HFFc6 (cell line): Measurements from ENCODE around the gene SEC14L2. TPM values are rescaled to one million over a fixed set of nuclear protein-coding genes. Genes with fewer than 3 reads are reported as not detected.

Source experiments
- DNase-seq: peaks from one replicate; pipeline ENCODE4 v3.0.0-alpha.2; 2018
- H3K27ac Mint-ChIP-seq: 2 replicates; pipeline ENCODE4 v1.8.0; 2020; ENCODE audit warnings: mild to moderate bottlenecking, mixed read lengths
- H3K27me3 Mint-ChIP-seq: 2 replicates; pipeline ENCODE4 v1.8.0; 2021; ENCODE audit warnings: mild to moderate bottlenecking, moderate library complexity, mixed read lengths; ENCODE audit not compliant: insufficient read depth
- H3K36me3 Mint-ChIP-seq: 2 replicates; pipeline ENCODE4 v1.8.0; 2021; ENCODE audit warnings: low read depth, mixed read lengths
- H3K4me1 Mint-ChIP-seq: 2 replicates; pipeline ENCODE4 v1.8.0; 2020; ENCODE audit warnings: low read depth, mixed read lengths
- H3K4me3 Mint-ChIP-seq: 2 replicates; pipeline ENCODE4 v1.8.0; 2020; ENCODE audit warnings: mild to moderate bottlenecking, moderate library complexity, mixed read lengths
- H3K9me3 Mint-ChIP-seq: 2 replicates; pipeline ENCODE4 v1.8.0; 2020; ENCODE audit warnings: mild to moderate bottlenecking, mixed read lengths
- CTCF ChIP-seq: fragments of 200-600 bp; sonication (generic); IDR thresholded peaks from 2 replicates; pipeline ENCODE4 v1.5.0; 2021; ENCODE audit warnings: antibody characterized with exemption, mild to moderate bottlenecking
- total RNA-seq, 6 experiments: library from RNA; stranded (reverse); fragmentation: NEBNext Ultra II Directional; extraction: Animal tissue kit (Norgen Biotek cat#: 25700); gene quantifications; 2 replicates in 1 of 6; 3 replicates in 5 of 6; pipeline ENCODE4 v1.2.3, GENCODE V29; 2021

Gene SEC14L2
- total RNA-seq, 6 experiments from 2014 or later: 18.4 to 24.0 (median 22.8) TPM

DNA sequence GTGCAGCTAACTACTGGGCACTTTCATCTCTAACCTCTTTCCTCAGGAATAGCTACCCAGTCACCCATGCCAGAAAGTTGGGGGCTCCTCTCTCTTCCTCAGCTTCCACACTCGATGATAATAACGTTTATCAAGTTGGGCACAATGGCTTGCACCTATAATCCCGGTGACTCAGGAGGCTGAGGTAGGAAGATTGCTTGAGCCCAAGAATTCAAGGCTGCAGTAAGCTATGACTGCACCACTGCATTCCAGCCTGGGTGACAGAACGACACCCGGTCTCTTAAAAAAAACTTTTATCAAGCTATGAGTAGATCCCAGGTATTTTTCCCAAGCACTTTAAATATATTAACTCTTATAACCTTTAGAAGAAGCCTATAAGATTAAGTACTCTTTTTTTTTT, 42.2 kb upstream of the SEC14L2 start:
- H3K4me3 Mint-ChIP-seq: peak overlapping the region; percentile 98
- peak overlapping the region; percentile 96 for H3K27ac Mint-ChIP-seq

GRCh38 chr22:30356449-30357235, 40.2 kb upstream of the SEC14L2 start, which contains the start of the genes CCDC157 and SF3A1:
Gene CCDC157, plus strand, starts transcription at chr22:30357007. Its CDS starts 8,994 bp downstream, at chr22:30366001.
Gene SF3A1, minus strand, starts transcription at chr22:30356894. Its CDS starts 102 bp downstream, at chr22:30356792.
- no peaks in the 10 kb centered on the region for H3K9me3 Mint-ChIP-seq
- peak within 1 kb of the TSS; percentile 96 for H3K27ac Mint-ChIP-seq
- peak within 1 kb of the TSS; percentile 98 for H3K4me3 Mint-ChIP-seq
- H3K4me1 Mint-ChIP-seq: peaks cover 35% of the 10 kb centered on the region
- peaks cover 15% of the 10 kb centered on the region for H3K36me3 Mint-ChIP-seq
- H3K27me3 Mint-ChIP-seq: peaks cover 2% of the 10 kb centered on the region; the same call in 1 of the 2 replicates
- peak; percentile 88 for DNase-seq
- TF ChIP-seq CTCF: no peak

More for the DNA sequence above, 42.2 kb upstream of the SEC14L2 start:
- Mint-ChIP-seq H3K27me3 (peaks cover 2% of the 10 kb centered on the region; the same call in 1 of the 2 replicates), H3K9me3 (no peaks in the 10 kb centered on the region), H3K4me1 (peaks cover 41% of the 10 kb centered on the region), H3K36me3 (peaks cover 25% of the 10 kb centered on the region)
- DNase-seq: no peak
- no peak for TF ChIP-seq CTCF

GRCh38 chr22:30357236-30357570, 39.6 kb upstream of the SEC14L2 start:
- Mint-ChIP-seq H3K4me1 (peaks cover 33% of the 10 kb centered on the region), H3K27ac (peak overlapping the region; percentile 96), H3K27me3 (peaks cover 2% of the 10 kb centered on the region; the same call in 1 of the 2 replicates), H3K9me3 (no peaks in the 10 kb centered on the region), H3K4me3 (peak overlapping the region; percentile 98), H3K36me3 (peaks cover 11% of the 10 kb centered on the region)
- TF ChIP-seq CTCF: no peak
- no peak for DNase-seq

DNA sequence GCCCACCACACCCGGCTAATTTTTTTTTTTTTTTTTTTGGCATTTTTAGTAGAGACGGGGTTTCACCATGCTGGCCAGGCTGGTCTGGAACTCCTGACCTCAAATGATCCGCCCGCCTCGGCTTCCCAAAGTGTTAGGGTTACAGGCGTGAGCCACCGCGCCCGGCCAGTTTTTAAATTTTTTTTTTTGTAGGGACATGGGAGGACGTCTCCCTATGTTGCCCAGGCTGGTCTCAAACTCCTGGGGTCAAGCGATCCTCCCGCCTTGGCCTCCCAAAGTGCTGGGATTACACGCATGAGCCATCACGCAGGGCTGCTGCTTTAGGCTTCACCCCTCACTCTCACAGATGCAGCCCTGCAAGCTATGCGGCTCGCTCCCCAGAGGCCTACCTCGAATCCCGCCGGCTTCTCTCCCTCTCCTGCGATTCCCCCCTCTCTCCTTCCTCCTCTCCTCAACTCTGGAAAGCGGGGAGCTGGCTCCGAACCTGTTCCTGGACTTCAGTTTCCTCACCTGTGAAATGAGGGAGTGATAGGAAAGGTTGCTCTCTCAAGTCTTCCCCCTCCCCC, 39.1 kb upstream of the SEC14L2 start:
- peaks cover 11% of the 10 kb centered on the region for H3K36me3 Mint-ChIP-seq
- peaks cover 33% of the 10 kb centered on the region for H3K4me1 Mint-ChIP-seq
- H3K9me3 Mint-ChIP-seq: no peaks in the 10 kb centered on the region
- DNase-seq: no peak
- peaks cover 2% of the 10 kb centered on the region; the same call in 1 of the 2 replicates for H3K27me3 Mint-ChIP-seq
- peak overlapping the region; percentile 98 for H3K4me3 Mint-ChIP-seq
- no peak for TF ChIP-seq CTCF
- H3K27ac Mint-ChIP-seq: peak overlapping the region; percentile 96

DNA sequence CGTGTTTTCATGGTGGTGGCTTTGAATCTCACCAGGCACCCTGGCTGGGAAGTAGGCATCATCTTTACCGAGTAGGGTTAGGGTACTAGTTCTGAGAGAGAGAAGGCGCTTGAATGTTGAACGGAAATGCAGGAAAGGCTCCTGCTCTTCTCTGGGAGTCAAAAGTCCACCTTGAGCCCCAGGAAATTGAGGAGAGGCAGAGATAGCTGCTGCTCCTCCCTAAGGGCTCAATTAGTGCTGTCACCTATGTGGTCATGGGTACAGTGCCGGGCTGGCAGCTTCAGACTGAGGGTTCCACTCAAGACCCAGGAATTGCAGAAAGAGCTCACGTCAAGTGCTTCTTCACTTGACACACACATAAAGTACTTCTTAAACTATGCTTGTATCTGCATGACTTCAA, 38.3 kb upstream of the SEC14L2 start:
- H3K36me3 Mint-ChIP-seq: peaks cover 11% of the 10 kb centered on the region
- no peaks in the 10 kb centered on the region for H3K9me3 Mint-ChIP-seq
- peaks cover 2% of the 10 kb centered on the region; the same call in 1 of the 2 replicates for H3K27me3 Mint-ChIP-seq
- H3K27ac Mint-ChIP-seq: no peak overlapping the region
- H3K4me1 Mint-ChIP-seq: peaks cover 32% of the 10 kb centered on the region
- no peak for TF ChIP-seq CTCF
- DNase-seq: no peak
- H3K4me3 Mint-ChIP-seq: no peak overlapping the region
